SK-N-SH (cell line): ENCODE data around the gene POM121L2. TPM values are rescaled to one million over a fixed set of nuclear protein-coding genes. Genes with fewer than 3 reads are reported as not detected.

Source experiments
- CTCF ChIA-PET: fragments of 300-600, 350-600 bp; formaldehyde crosslinking; extraction: SDS; loops from one replicate; lab custom pipeline; 2021; lab: Yijun Ruan, JAX
- POLR2A ChIA-PET: fragments of 350-600 bp; sonication (Branson Sonifier 250); formaldehyde crosslinking; extraction: SDS; loops from one replicate; lab custom pipeline; 2020; ENCODE audit warnings: antibody characterized with exemption, inconsistent platforms; lab: Yijun Ruan, JAX
- DNase-seq: peaks from one replicate; pipeline ENCODE4 v3.0.0; 2012
- H2AFZ ChIP-seq: fragments of 200-600 bp; sonication (generic); 2 replicates; pipeline ENCODE4 v1.8.1; 2016; ENCODE audit warnings: antibody characterized with exemption, mild to moderate bottlenecking, low read depth
- H3F3A ChIP-seq: fragments of 200-600 bp; sonication (generic); replicated peaks from 2 replicates; pipeline ENCODE3; 2016; ENCODE audit warnings: antibody characterized with exemption, mild to moderate bottlenecking; ENCODE audit not compliant: insufficient read depth
- H3K27ac ChIP-seq, 2 experiments: fragments of 200-500 bp in 1 of 2; fragments of 200-600 bp in 1 of 2; sonication (Bioruptor generic) in 1 of 2; sonication (generic), shearing (Covaris generic) in 1 of 2; 2 replicates each; pipeline versions ENCODE4 v1.5.1 to v1.6.1; 2014 to 2016; ENCODE audit warnings: low read depth in 2 of 2, inconsistent platforms in 1 of 2, low read length in 1 of 2, mild to moderate bottlenecking in 1 of 2, mixed read lengths in 1 of 2
- H3K27me3 ChIP-seq: fragments of 200-600 bp; sonication (generic), shearing (Covaris generic); 2 replicates; pipeline ENCODE4 v1.6.1; 2016; ENCODE audit warnings: mixed run types; ENCODE audit not compliant: insufficient read depth
- H3K36me3 ChIP-seq, 2 experiments: fragments of 200-500 bp in 1 of 2; fragments of 200-600 bp in 1 of 2; sonication (Bioruptor generic) in 1 of 2; sonication (generic) in 1 of 2; replicated peaks in 1 of 2; 2 replicates each; pipeline versions ENCODE3 to v1.5.1; 2014 to 2016; ENCODE audit warnings: low read length in 1 of 2, mild to moderate bottlenecking in 1 of 2; ENCODE audit not compliant: insufficient read depth in 2 of 2, control insufficient read depth in 1 of 2
- H3K4me1 ChIP-seq, 2 experiments: fragments of 200-500 bp in 1 of 2; fragments of 200-600 bp in 1 of 2; sonication (Bioruptor generic) in 1 of 2; sonication (generic), shearing (Covaris generic) in 1 of 2; 2 replicates each; pipeline versions ENCODE4 v1.5.1 to v1.6.1; 2014 to 2016; ENCODE audit warnings: low read depth in 1 of 2, low read length in 1 of 2, mixed run types in 1 of 2; ENCODE audit not compliant: insufficient read depth in 2 of 2, control insufficient read depth in 1 of 2
- H3K4me2 ChIP-seq: fragments of 200-600 bp; sonication (generic), shearing (Covaris generic); 2 replicates; pipeline ENCODE4 v1.6.1; 2017; ENCODE audit warnings: mixed run types
- H3K4me3 ChIP-seq, 2 experiments: fragments of 200-500 bp in 1 of 2; fragments of 200-600 bp in 1 of 2; sonication (Bioruptor generic) in 1 of 2; sonication (generic), shearing (Covaris generic) in 1 of 2; 2 replicates each; pipeline versions ENCODE4 v1.5.1 to v1.8.1; 2014 to 2016; ENCODE audit warnings: low read depth in 2 of 2, inconsistent platforms in 1 of 2, low read length in 1 of 2, mild to moderate bottlenecking in 1 of 2, mixed read lengths in 1 of 2, moderate library complexity in 1 of 2
- H3K79me2 ChIP-seq: fragments of 200-600 bp; sonication (generic); 2 replicates; pipeline ENCODE4 v1.8.1; 2017; ENCODE audit warnings: mild to moderate bottlenecking; ENCODE audit not compliant: insufficient read depth
- H3K9ac ChIP-seq: fragments of 200-600 bp; sonication (generic); 2 replicates; pipeline ENCODE4 v1.6.1; 2017; ENCODE audit warnings: mixed run types
- H3K9me2 ChIP-seq: fragments of 200-600 bp; sonication (generic); 2 replicates; pipeline ENCODE4 v1.6.1; 2017; ENCODE audit warnings: mixed run types
- H3K9me3 ChIP-seq: fragments of 200-600 bp; sonication (generic); 2 replicates; pipeline ENCODE4 v1.6.1; 2017; ENCODE audit warnings: mixed run types, mild to moderate bottlenecking, moderate library complexity
- H4K20me1 ChIP-seq: fragments of 200-600 bp; sonication (generic); 2 replicates; pipeline ENCODE4 v1.6.1; 2017; ENCODE audit warnings: mild to moderate bottlenecking, mixed run types; ENCODE audit not compliant: insufficient read depth
- CTCF ChIP-seq: fragments of 200-600 bp; sonication (generic); IDR thresholded peaks from 2 replicates; pipeline ENCODE4 v1.6.1; 2017; ENCODE audit warnings: antibody characterized with exemption, mild to moderate bottlenecking, moderate library complexity
- ELF1 ChIP-seq: IDR thresholded peaks from 2 replicates; pipeline ENCODE4 v1.4.0; 2012
- EZH2phosphoT487 ChIP-seq: fragments of 200-600 bp; sonication (generic); IDR thresholded peaks from 2 replicates; pipeline ENCODE4 v1.6.1; 2017; ENCODE audit warnings: low read depth, mixed run types, mild to moderate bottlenecking, antibody characterized with exemption, moderate library complexity, borderline replicate concordance
- FOSL2 ChIP-seq: IDR thresholded peaks from 2 replicates; pipeline ENCODE4 v1.4.0; 2012; ENCODE audit warnings: low read depth, mild to moderate bottlenecking, moderate library complexity, borderline replicate concordance
- GABPA ChIP-seq: IDR thresholded peaks from 2 replicates; pipeline ENCODE4 v1.4.0; 2012; ENCODE audit warnings: low read depth, mild to moderate bottlenecking
- GATA2 ChIP-seq: sonication (generic); formaldehyde crosslinking; IDR thresholded peaks from 2 replicates; pipeline ENCODE4 v1.5.0; 2020; ENCODE audit warnings: mild to moderate bottlenecking, missing genetic modification reagents
- IRF3 ChIP-seq: fragments of 150-350 bp; IDR thresholded peaks from 2 replicates; pipeline ENCODE4 v1.6.1; 2016; ENCODE audit warnings: mild to moderate bottlenecking, low read depth, low read length
- MEF2A ChIP-seq: IDR thresholded peaks from 2 replicates; pipeline ENCODE4 v1.4.0; 2012; ENCODE audit warnings: low read depth, borderline replicate concordance
- MXI1 ChIP-seq: IDR thresholded peaks from 2 replicates; pipeline ENCODE4 v1.6.1; 2012; ENCODE audit warnings: mild to moderate bottlenecking, low read depth, low read length, improper control_type of control experiment
- NRF1 ChIP-seq: IDR thresholded peaks from 2 replicates; pipeline ENCODE4 v1.6.1; 2012; ENCODE audit warnings: low read depth, mild to moderate bottlenecking, low read length
- POLR2AphosphoS5 ChIP-seq: IDR thresholded peaks from 2 replicates; pipeline ENCODE4 v1.6.1; 2012; ENCODE audit warnings: low read depth, low read length
- RAD21 ChIP-seq: IDR thresholded peaks from 2 replicates; pipeline ENCODE4 v1.6.1; 2012; ENCODE audit warnings: mild to moderate bottlenecking, low read length
- RCOR1 ChIP-seq: fragments of 150-350 bp; IDR thresholded peaks from 2 replicates; pipeline ENCODE4 v1.6.1; 2017; ENCODE audit warnings: antibody characterized with exemption, low read length
- SIN3A ChIP-seq: IDR thresholded peaks from 2 replicates; pipeline ENCODE4 v1.6.1; 2012; ENCODE audit warnings: low read depth, mild to moderate bottlenecking, low read length, moderate library complexity, borderline replicate concordance
- TCF12 ChIP-seq: IDR thresholded peaks from 2 replicates; pipeline ENCODE4 v1.4.0; 2012
- TEAD4 ChIP-seq: IDR thresholded peaks from 2 replicates; pipeline ENCODE4 v1.4.0; 2012; ENCODE audit warnings: mild to moderate bottlenecking, borderline replicate concordance; ENCODE audit not compliant: insufficient read depth
- WGBS: methylation state at CpG from one replicate; pipeline ENCODE4 v1.1.6; 2017; ENCODE audit warnings: low lambda C conversion rate; 5-methylcytosine and 5-hydroxymethylcytosine counted together
- polyA plus RNA-seq, 3 experiments: library from polyadenylated mRNA; depleted of rRNA; stranded (reverse); fragments of >200 nt; gene quantifications; 2 replicates each; pipeline ENCODE4 v1.2.3, GENCODE V29; 2012
- TF ChIP-seq, protein P1 (sequence below): fragments of 150-350 bp; IDR thresholded peaks from 2 replicates; pipeline ENCODE4 v1.6.1; 2017; ENCODE audit warnings: antibody characterized with exemption, low read length, low read depth, borderline replicate concordance
- TF ChIP-seq, protein P2 (sequence below): IDR thresholded peaks from 2 replicates; pipeline ENCODE4; 2012
- TF ChIP-seq, protein P3 (sequence below): IDR thresholded peaks from 2 replicates; pipeline ENCODE4 v1.4.0; 2012; ENCODE audit warnings: low read depth, borderline replicate concordance

POM121L2 gene
- polyA plus RNA-seq, 1 of the 3 experiments (the other 2 are of a cell fraction): not detected

- Histone ChIP-seq H3K4me2 (no peak overlapping the region), H3K9me2 (no peaks in the 10 kb centered on the region), H3K4me3 (no peak overlapping the region), H3K9me3 (no peaks in the 10 kb centered on the region), H2AFZ (no peak overlapping the region), H3K79me2 (no peaks in the 10 kb centered on the region), H3K36me3 (no peaks in the 10 kb centered on the region), H3K4me1 (no peaks in the 10 kb centered on the region; a peak in 1 of 4 replicates), H3K27ac (no peak overlapping the region), H4K20me1 (no peaks in the 10 kb centered on the region), H3K9ac (no peak overlapping the region), H3K27me3 (peaks cover 79% of the 10 kb centered on the region), H3F3A (peaks cover 5% of the 10 kb centered on the region)
- 20% methylated on average over 10 of the region's 10 CpGs for WGBS
- TF ChIP-seq EZH2phosphoT487 (no peak), TEAD4 (no peak), RAD21 (no peak), NRF1 (no peak), IRF3 (no peak), MEF2A (no peak), GATA2 (CRISPR knock-in tag) (no peak), SIN3A (no peak), RCOR1 (no peak), TCF12 (no peak)
- TF ChIP-seq, protein P1, sequence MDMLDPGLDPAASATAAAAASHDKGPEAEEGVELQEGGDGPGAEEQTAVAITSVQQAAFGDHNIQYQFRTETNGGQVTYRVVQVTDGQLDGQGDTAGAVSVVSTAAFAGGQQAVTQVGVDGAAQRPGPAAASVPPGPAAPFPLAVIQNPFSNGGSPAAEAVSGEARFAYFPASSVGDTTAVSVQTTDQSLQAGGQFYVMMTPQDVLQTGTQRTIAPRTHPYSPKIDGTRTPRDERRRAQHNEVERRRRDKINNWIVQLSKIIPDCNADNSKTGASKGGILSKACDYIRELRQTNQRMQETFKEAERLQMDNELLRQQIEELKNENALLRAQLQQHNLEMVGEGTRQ: no peak
- ChIA-PET CTCF (no interaction called here), POLR2A (no interaction called here)
- DNase-seq: no peak
These were observed 21.2 kb downstream of the POM121L2 start for GRCh38 chr6:27290850-27291208.

DNA sequence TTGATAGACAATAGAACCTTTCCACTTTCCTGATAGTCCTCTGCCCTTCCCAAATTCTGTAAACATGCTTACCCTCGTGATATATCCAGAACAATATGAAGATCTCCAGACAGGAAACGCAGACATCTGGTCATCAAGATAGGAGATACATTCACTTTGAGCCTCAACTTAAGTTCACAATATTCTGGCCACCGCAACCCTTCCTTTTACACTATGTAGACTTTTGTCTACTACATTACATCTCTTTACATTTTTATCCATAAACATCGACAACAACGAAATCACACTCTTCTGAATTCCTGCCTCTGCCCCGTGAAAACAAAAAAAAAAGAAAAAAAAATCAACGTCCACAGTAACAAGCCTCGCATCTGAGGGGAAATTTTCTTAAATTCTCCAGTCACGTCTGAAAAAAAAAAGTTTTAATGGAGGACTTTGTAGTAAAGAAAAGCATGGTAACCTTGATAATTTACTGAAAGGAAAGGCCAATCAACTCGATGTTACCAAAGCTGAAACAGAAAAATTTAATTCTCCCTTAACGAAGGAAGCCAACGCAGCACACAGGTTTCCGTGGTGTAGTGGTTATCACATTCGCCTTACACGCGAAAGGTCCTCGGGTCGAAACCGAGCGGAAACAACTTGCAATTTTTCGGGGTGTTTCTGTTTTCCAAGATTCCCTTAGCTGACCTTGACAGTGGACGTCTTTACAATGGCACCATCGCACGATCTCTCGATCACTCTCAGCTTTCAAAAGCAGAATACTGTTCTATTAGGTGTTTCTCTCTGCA, 21.8 kb downstream of the POM121L2 start:
- H3K9me3 ChIP-seq: no peaks in the 10 kb centered on the region
- ChIA-PET POLR2A (no interaction called here), CTCF (no interaction called here)
- H3F3A ChIP-seq: no peaks in the 10 kb centered on the region
- no peaks in the 10 kb centered on the region; a peak in 1 of 4 replicates for H3K4me1 ChIP-seq
- no peak overlapping the region for H3K27ac ChIP-seq
- H3K27me3 ChIP-seq: peaks cover 78% of the 10 kb centered on the region; the same call in 1 of the 2 replicates
- no peaks in the 10 kb centered on the region for H3K79me2 ChIP-seq
- no peak overlapping the region for H2AFZ ChIP-seq
- DNase-seq: no peak
- no peak overlapping the region for H3K9ac ChIP-seq
- WGBS: 3% methylated on average over 25 of the region's 25 CpGs
- no peak overlapping the region for H3K4me3 ChIP-seq
- H3K36me3 ChIP-seq: no peaks in the 10 kb centered on the region
- no peak overlapping the region for H3K4me2 ChIP-seq
- TF ChIP-seq, protein P2, sequence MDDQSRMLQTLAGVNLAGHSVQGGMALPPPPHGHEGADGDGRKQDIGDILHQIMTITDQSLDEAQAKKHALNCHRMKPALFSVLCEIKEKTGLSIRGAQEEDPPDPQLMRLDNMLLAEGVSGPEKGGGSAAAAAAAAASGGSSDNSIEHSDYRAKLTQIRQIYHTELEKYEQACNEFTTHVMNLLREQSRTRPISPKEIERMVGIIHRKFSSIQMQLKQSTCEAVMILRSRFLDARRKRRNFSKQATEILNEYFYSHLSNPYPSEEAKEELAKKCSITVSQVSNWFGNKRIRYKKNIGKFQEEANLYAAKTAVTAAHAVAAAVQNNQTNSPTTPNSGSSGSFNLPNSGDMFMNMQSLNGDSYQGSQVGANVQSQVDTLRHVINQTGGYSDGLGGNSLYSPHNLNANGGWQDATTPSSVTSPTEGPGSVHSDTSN: no peak
- TF ChIP-seq POLR2AphosphoS5 (no peak), ELF1 (no peak), MEF2A (no peak), MXI1 (no peak), FOSL2 (no peak), GABPA (no peak), CTCF (no peak)
- TF ChIP-seq, protein P1: no peak
- TF ChIP-seq, protein P3, sequence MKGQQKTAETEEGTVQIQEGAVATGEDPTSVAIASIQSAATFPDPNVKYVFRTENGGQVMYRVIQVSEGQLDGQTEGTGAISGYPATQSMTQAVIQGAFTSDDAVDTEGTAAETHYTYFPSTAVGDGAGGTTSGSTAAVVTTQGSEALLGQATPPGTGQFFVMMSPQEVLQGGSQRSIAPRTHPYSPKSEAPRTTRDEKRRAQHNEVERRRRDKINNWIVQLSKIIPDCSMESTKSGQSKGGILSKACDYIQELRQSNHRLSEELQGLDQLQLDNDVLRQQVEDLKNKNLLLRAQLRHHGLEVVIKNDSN: no peak
- no peaks in the 10 kb centered on the region for H3K9me2 ChIP-seq
- no peaks in the 10 kb centered on the region for H4K20me1 ChIP-seq
